Measurements from ENCODE around the gene DOCK9. TPM values are rescaled to one million over a fixed set of nuclear protein-coding genes. Genes with fewer than 3 reads are reported as not detected.

Gene DOCK9
- total and polyA plus RNA-seq, 2 donors (not counting 1 experiment from before 2014, with no cell fraction given), result 18.5 to 28.0 TPM

- Histone ChIP-seq H3K79me2 (ENCODE audit: control insufficient read depth, insufficient read depth, low read length) (peaks cover 8% of the 10 kb centered on the region), H3K4me1 (ENCODE audit: control insufficient read depth in 2 of 2, insufficient read depth in 2 of 2, low read length in 2 of 2) (no peaks in the 10 kb centered on the region), H3K9me3 (ENCODE audit: control extremely low read depth in 1 of 3, control insufficient read depth in 2 of 3, insufficient read depth in 1 of 3, low read length in 2 of 3) (peaks cover 0 to 4% (median 0%) of the 10 kb centered on the region in 3 donors), H3K36me3 (replicated peaks in 1 of 2; ENCODE audit: control extremely low read depth in 1 of 2, control insufficient read depth in 1 of 2, extremely low read depth in 1 of 2, insufficient read depth in 2 of 2, low read length in 1 of 2) (no peaks in the 10 kb centered on the region), H3K27ac (ENCODE audit: low read length in 2 of 2) (no peak overlapping the region), H3K27me3 (replicated peaks in 1 of 4; ENCODE audit: control extremely low read depth in 1 of 4, control insufficient read depth in 3 of 4, insufficient read depth in 4 of 4, low read length in 3 of 4) (no peaks in the 10 kb centered on the region), H3K9ac (ENCODE audit: low read length) (no peak overlapping the region), H2AFZ (ENCODE audit: insufficient read depth, low read depth, low read length, poor library complexity, severe bottlenecking) (no peak overlapping the region), H4K20me1 (ENCODE audit: control insufficient read depth, insufficient read depth, low read length, poor library complexity, severe bottlenecking) (peaks cover 6% of the 10 kb centered on the region), H3K4me2 (replicated peaks; ENCODE audit: low read depth, low read length, poor library complexity, severe bottlenecking) (no peak overlapping the region), H3K4me3 (ENCODE audit: control extremely low read depth in 1 of 5, extremely low read depth in 1 of 5, insufficient read depth in 1 of 5, low read depth in 2 of 5, low read length in 4 of 5) (no peak overlapping the region)
- Mint-ChIP-seq H3K4me1 (peaks cover 13% of the 10 kb centered on the region), H3K4me3 (no peak overlapping the region), H3K27me3 (peaks cover 5% of the 10 kb centered on the region), H3K9me3 (ENCODE audit: insufficient read depth) (no peaks in the 10 kb centered on the region), H3K27ac (no peak overlapping the region)
- ATAC-seq (ENCODE audit: low read depth) (no peak), DNase-seq (no peak)
- 89% methylated on average over 3 of the region's 4 CpGs for WGBS (ENCODE audit: insufficient coverage)
- POLR2A ChIA-PET, result no interaction called here
- intact Hi-C loops (cut with micrococcal nuclease), result no loop called here
- CTCF ChIA-PET, result interaction anchor here (0.6 kb wide), 1 partner anchor 1645 kb away, joined by 3 read pairs; no protein-coding TSS in a partner anchor
- TF ChIP-seq, protein P1, sequence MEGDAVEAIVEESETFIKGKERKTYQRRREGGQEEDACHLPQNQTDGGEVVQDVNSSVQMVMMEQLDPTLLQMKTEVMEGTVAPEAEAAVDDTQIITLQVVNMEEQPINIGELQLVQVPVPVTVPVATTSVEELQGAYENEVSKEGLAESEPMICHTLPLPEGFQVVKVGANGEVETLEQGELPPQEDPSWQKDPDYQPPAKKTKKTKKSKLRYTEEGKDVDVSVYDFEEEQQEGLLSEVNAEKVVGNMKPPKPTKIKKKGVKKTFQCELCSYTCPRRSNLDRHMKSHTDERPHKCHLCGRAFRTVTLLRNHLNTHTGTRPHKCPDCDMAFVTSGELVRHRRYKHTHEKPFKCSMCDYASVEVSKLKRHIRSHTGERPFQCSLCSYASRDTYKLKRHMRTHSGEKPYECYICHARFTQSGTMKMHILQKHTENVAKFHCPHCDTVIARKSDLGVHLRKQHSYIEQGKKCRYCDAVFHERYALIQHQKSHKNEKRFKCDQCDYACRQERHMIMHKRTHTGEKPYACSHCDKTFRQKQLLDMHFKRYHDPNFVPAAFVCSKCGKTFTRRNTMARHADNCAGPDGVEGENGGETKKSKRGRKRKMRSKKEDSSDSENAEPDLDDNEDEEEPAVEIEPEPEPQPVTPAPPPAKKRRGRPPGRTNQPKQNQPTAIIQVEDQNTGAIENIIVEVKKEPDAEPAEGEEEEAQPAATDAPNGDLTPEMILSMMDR (IDR thresholded peaks at IDR 0.05), result no peak
- TF ChIP-seq EZH2 (IDR thresholded peaks at IDR 0.05; ENCODE audit: borderline replicate concordance, insufficient read depth, low read depth, low read length, poor library complexity, severe bottlenecking), result no peak
Measured at GRCh38 chr13:99022941-99023340, 45.1 kb upstream of the DOCK9 start.

GRCh38 chr13:99018418-99019180 is 40.7 kb upstream of the DOCK9 start:
- no peak overlapping the region for H3K9ac ChIP-seq (ENCODE audit: low read length)
- H3K27ac ChIP-seq (ENCODE audit: low read length in 2 of 2), result no peak overlapping the region
- CTCF ChIA-PET, result no interaction called here
- peaks cover 10% of the 10 kb centered on the region for H3K79me2 ChIP-seq (ENCODE audit: control insufficient read depth, insufficient read depth, low read length)
- H3K4me1 ChIP-seq (ENCODE audit: control insufficient read depth in 2 of 2, insufficient read depth in 2 of 2, low read length in 2 of 2), result no peaks in the 10 kb centered on the region
- Mint-ChIP-seq H3K4me3 (no peak overlapping the region), H3K27me3 (no peaks in the 10 kb centered on the region), H3K4me1 (peaks cover 5% of the 10 kb centered on the region), H3K27ac (no peak overlapping the region), H3K9me3 (ENCODE audit: insufficient read depth) (no peaks in the 10 kb centered on the region)
- H3K9me3 ChIP-seq (ENCODE audit: control extremely low read depth in 1 of 3, control insufficient read depth in 2 of 3, insufficient read depth in 1 of 3, low read length in 2 of 3), result peaks cover 0 to 4% (median 0%) of the 10 kb centered on the region in 3 donors
- WGBS (ENCODE audit: insufficient coverage), result no CpG with 5 or more reads among the region's 3 CpGs
- no peak for TF ChIP-seq EZH2 (IDR thresholded peaks at IDR 0.05; ENCODE audit: borderline replicate concordance, insufficient read depth, low read depth, low read length, poor library complexity, severe bottlenecking)
- TF ChIP-seq, protein P1 (IDR thresholded peaks at IDR 0.05), result no peak
- no peak overlapping the region for H3K4me3 ChIP-seq (ENCODE audit: control extremely low read depth in 1 of 5, extremely low read depth in 1 of 5, insufficient read depth in 1 of 5, low read depth in 2 of 5, low read length in 4 of 5)
- ATAC-seq (ENCODE audit: low read depth), result no peak
- H2AFZ ChIP-seq (ENCODE audit: insufficient read depth, low read depth, low read length, poor library complexity, severe bottlenecking), result no peak overlapping the region
- intact Hi-C loops (cut with micrococcal nuclease), result no loop called here
- H3K4me2 ChIP-seq (replicated peaks; ENCODE audit: low read depth, low read length, poor library complexity, severe bottlenecking), result no peak overlapping the region
- peaks cover 0 to 4% (median 0%) of the 10 kb centered on the region in 4 experiments for H3K27me3 ChIP-seq (replicated peaks in 1 of 4; ENCODE audit: control extremely low read depth in 1 of 4, control insufficient read depth in 3 of 4, insufficient read depth in 4 of 4, low read length in 3 of 4)
- no peaks in the 10 kb centered on the region for H3K36me3 ChIP-seq (replicated peaks in 1 of 2; ENCODE audit: control extremely low read depth in 1 of 2, control insufficient read depth in 1 of 2, extremely low read depth in 1 of 2, insufficient read depth in 2 of 2, low read length in 1 of 2)
- POLR2A ChIA-PET, result no interaction called here
- DNase-seq, result no peak
- peaks cover 6% of the 10 kb centered on the region for H4K20me1 ChIP-seq (ENCODE audit: control insufficient read depth, insufficient read depth, low read length, poor library complexity, severe bottlenecking)
